HCT116 (cell line): ENCODE data around the gene TTBK1.

Source experiments
- CEBPB ChIP-seq: IDR thresholded peaks from 2 replicates; pipeline ENCODE4 v1.6.1; 2012; ENCODE audit warnings: low read depth
- CTCF ChIP-seq, 3 experiments: fragments of 200-600 bp in 1 of 3; sonication (generic) in 1 of 3; IDR thresholded peaks in 2 of 3; conservative IDR thresholded peaks in 1 of 3; 2 replicates each; pipeline ENCODE4 v1.5.1; 2012 to 2017; ENCODE audit warnings: low read depth in 2 of 3, low read length in 2 of 3, antibody characterized with exemption in 1 of 3, borderline replicate concordance in 1 of 3, control low read depth in 1 of 3, mild to moderate bottlenecking in 1 of 3, mixed read lengths in 1 of 3, mixed run types in 1 of 3, moderate library complexity in 1 of 3; ENCODE audit not compliant: insufficient read depth in 1 of 3
- EZH2phosphoT487 ChIP-seq: fragments of 200-600 bp; IDR thresholded peaks from 2 replicates; pipeline ENCODE4 v1.6.1; 2018; ENCODE audit warnings: antibody characterized with exemption, borderline replicate concordance
- POLR2A ChIP-seq: IDR thresholded peaks from 2 replicates; pipeline ENCODE4 v1.7.0; 2011; ENCODE audit warnings: borderline replicate concordance; ENCODE audit not compliant: insufficient read depth, insufficient read length; ENCODE audit errors: extremely low read depth
- POLR2AphosphoS5 ChIP-seq: IDR thresholded peaks from 2 replicates; pipeline ENCODE4 v1.6.1; 2011; ENCODE audit warnings: mild to moderate bottlenecking, low read depth, low read length, moderate library complexity
- YY1 ChIP-seq: IDR thresholded peaks from 2 replicates; pipeline ENCODE4 v1.6.1; 2011; ENCODE audit warnings: low read length, low read depth, moderate library complexity, mild to moderate bottlenecking; ENCODE audit not compliant: insufficient replicate concordance; ENCODE audit errors: extremely low read depth
- ZFX ChIP-seq: fragments of 450-650 bp; IDR thresholded peaks from 2 replicates; pipeline ENCODE4 v1.6.1; 2017
- TF ChIP-seq, protein P1 (sequence below): IDR thresholded peaks from 2 replicates; pipeline ENCODE4 v1.6.1; 2012

DNA sequence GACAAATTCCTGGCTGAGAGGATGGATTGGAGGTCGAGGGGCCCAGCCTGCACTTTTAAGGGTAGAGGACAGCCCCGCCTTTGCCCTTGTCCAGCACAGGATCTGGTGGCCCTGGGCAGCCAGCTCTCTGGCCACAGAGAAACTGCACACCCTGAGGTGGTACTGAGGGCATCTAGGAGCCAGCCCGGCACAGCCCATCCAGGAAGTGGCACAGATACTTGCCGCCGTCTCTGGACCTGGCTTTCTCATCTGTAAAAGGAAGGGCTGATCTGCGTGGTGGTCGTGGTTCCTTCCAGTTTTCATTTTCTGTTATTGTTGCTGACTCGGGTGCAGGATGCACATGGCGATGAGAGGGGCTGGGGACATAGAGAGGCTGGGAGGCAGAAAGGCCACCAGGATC, 38.8 kb downstream of the TTBK1 start:
- TF ChIP-seq CTCF (IDR thresholded peaks at IDR 0.05 in 2 of 3, conservative IDR thresholded peaks at IDR 0.05 in 1 of 3; ENCODE audit: borderline replicate concordance in 1 of 3, insufficient read depth in 1 of 3, low read depth in 2 of 3, low read length in 2 of 3) (no peak), POLR2A (no peak), EZH2phosphoT487 (no peak), CEBPB (no peak), POLR2AphosphoS5 (no peak), ZFX (no peak), YY1 (no peak)
- TF ChIP-seq, protein P1, sequence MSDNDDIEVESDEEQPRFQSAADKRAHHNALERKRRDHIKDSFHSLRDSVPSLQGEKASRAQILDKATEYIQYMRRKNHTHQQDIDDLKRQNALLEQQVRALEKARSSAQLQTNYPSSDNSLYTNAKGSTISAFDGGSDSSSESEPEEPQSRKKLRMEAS = no peak
